GM18870 (cell line): ENCODE measurements around the gene TRA2A.
"Not testable (repeated sequence)": the region's sequence is repeated elsewhere in the genome, so short reads cannot be mapped to it uniquely, and the experiment has no call there.

Source experiments
- ATAC-seq: cut with Tn5 transposase; IDR thresholded peaks from one replicate; pipeline ENCODE4 v1.9.1; 2021; ENCODE audit warnings: moderate library complexity; ENCODE audit not compliant: unreplicated experiment

Gene TRA2A

GRCh38 chr7:23531794-23532489 is at the start of gene TRA2A:
Gene TRA2A, minus strand, starts transcription at chr7:23531981. Its CDS starts 157 bp downstream, at chr7:23531824.
- peak; percentile 63 for ATAC-seq

DNA sequence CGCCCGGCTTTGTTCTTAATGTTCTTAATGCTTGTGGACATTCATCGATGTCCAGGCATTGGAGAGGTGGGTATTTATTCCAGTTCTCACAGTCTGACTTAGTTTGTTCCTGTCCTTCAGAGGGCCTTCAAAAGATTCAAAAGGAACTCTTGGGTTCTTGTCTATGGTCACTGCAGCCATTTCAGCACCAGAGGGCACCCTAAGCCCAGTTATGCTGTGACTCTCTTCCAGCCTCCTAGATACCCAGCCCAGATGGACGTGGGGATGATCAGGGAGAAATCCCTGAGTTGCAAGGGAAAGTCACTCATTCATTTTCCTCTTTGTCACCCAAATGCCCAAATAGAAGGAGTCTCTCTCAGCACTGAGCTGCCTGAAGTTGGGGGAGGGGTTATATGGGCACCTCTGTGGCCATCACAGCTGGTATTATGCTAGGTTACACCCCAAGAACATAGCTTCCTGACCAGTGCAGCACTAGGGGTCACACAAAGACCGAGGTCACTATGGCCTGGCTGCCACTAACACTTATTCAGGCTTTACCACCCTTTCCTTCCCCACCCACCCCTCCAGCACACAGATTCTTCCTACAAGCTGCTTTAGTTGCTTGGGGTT is 38.9 kb upstream of the TRA2A start:
- peak; percentile 81 for ATAC-seq

DNA sequence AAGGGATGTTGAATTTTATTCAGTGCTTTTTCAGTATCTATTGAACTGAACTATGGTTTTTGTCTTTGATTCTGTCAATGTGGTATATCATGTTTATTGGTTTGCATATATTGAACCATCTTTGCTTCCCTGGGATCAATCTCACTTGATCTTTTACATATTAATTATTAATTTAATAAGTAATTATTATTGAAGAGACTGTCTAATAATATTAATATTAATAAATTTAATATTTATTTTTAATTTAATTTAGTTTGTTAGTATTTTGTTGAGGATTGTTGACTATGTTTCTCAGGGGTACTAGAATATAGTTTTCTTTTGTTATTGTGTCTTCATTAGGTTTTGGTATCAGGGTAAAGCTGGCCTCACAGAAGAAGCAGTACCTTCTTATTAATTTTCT is 26.5 kb upstream of the TRA2A start:
- no peak for ATAC-seq

GRCh38 chr7:23547662-23548061 is 15.9 kb upstream of the TRA2A start:
- ATAC-seq = no peak

DNA sequence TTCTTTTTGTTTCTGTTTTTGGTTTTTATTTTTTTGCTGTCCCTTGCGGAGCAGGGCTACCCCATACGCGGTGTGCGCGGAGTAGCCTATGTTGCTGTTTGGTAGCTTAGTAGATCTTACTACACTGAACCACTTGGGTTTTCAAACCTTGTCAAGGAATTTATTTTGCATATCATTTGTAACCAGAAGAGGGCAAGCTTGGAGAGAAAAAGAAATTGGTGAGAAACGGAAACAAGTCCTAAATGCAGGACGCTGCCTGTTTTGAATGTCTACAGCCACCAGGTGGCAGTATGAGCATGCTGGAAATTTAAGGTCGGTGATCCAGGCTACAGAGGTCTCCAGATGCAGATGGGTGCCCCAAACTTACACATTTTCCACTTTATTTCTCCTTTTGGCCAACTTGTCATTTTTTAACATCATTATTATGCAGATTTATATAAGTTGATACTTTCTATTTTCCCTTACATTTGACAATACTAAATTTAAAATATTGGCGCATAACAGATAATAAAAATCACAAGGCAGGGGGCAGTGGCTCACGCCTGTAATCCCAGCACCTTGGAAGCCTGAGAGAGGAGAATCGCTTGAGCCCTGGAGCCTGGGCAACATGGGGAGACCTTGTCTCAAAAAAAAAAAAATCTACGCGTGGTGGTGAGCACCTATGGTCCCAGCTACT is 15.3 kb upstream of the TRA2A start:
- peak; percentile 58 for ATAC-seq

DNA sequence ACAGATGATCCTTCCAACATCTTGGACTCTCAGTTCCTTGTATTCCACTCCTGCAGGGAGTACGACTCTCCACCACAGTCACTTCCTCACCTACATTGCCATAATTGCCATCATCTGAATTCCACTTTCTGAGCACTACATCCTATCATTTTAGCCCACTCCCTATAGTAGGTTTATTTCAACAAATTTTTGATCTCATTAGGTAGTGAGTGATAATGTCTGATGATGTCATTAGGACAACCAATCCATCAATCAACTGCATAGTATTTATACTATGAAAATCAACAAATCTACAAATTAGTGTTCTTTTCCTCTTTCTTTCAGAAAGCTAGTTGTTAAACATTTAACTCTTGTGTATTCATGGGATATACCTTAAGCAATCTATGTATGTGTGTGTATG is 13.7 kb upstream of the TRA2A start:
- no peak for ATAC-seq

DNA sequence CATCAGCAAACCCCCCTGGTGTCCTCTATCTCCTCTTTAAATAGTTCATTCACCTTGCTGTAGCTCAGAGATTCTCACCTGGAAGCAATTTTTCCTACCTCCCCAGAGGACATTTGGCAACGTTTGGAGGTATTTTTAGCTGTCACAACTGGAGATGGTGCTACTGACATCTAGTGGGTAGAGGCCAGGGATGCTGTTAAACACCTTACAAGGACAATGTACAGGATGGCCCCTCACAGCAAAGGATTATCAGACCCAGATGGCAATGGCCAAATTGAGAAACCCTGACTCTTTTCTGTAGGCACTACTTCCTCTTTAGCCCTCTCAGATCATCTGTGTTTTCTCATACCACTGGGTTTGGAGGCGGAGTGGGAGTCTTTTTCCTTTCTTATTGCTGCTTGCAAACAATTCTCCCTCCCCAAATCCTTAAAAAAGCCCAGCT is 13.2 kb upstream of the TRA2A start:
- ATAC-seq = peak; percentile 68

DNA sequence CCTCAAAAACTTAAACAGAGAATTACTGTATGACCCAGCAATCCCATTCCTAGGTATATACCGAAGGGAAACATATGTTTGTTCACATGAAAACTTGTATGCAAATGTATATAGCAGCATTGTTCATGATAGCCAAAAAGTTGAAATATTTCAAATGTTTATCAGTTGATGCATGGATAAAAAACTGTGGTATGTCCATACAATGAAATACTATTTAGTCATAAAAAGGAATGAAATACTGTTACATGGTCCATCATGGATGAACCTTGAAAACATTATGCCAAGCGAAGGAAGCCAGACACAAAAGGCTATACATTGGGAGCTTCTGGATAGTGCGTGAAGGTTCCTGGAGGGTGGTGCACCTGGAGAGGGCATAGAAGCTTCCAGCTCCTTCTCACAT is 11.0 kb upstream of the TRA2A start:
- ATAC-seq = no peak

GRCh38 chr7:23539494-23539907 is 7.7 kb upstream of the TRA2A start:
- ATAC-seq = no peak

- ATAC-seq = no peak
Observed at GRCh38 chr7:23538301-23538700, 6.5 kb upstream of the TRA2A start.

- ATAC-seq = no peak
Observed at GRCh38 chr7:23533238-23533604, 1.4 kb upstream of the TRA2A start.

DNA sequence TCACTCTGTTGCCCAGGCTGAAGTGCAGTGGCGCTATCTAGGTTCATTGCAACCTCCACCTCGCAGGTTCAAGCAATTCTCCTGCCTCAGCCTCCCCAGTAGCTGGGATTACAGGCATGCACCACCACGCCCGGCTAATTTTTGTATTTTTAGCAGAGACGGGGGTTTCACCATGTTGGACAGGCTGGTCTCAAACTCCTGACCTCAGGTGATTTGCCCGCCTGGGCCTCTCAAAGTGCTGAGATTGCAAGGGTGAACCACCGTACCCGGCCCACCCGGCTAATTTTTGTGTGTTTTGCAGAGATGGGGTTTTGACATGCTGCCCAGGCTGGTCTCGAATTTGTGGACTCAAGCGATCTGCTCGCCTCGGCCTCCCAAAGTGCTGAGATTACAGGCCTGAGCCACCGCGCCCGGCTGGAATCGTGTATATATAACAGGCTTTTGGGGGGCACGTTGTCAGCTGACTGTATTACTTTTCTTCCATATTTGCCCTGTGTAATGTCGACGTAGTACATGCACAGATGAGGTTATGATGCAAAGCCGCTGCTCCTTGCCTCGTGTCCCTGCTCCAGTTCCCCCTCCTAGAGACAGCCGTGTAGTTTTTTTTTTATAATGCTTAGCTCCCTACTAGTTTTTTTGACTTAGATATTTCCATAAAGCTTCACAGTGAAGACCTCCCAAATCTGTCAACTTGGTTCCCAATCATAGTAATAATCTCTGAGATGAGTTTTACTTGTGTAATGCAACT is 883 bp upstream of the TRA2A start:
- no peak for ATAC-seq

DNA sequence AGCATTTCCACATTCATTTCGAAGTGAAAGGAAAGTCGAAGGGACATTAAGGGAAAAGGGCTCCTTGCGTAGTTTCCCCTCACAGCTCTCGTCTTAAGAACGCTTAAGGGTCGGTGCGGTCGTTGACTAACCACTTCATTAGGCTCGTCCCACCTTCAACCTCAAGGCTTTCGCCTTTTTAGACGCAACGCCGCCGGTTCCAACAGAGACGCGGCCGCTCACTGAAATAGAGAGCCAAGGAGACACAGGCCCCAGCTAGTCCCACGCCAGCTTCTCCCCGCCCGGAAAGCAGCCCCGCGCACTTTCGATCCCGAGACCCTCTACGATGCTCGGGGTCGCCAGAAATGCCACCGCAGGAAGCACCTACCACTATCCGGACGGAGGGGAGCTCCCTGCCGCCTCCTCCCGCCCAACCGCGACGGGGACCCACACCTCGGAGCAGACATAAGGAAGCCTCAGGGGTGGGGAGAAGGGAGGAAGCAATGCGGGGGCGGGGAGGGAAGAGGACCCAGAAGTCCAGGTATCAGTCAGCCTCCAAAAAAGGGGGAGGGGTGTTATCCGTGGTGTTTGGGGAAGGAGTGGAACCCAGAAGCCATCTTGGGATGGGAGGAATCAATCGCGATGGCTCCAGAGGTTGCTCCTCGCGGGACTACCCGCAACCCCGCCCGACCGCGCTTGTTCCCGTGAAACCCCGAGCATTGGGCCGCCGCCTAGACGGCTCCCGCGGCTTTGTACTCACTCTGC is 559 bp downstream of the TRA2A start:
- peak; percentile 15 for ATAC-seq

GRCh38 chr7:23530405-23530804 is 1.4 kb downstream of the TRA2A start:
- ATAC-seq = peak; percentile 56

- no peak for ATAC-seq
Observed at GRCh38 chr7:23529262-23529859, 2.4 kb downstream of the TRA2A start.

GRCh38 chr7:23525611-23526010 is 6.2 kb downstream of the TRA2A start:
- not testable (repeated sequence) for ATAC-seq

GRCh38 chr7:23524473-23524872 is 7.3 kb downstream of the TRA2A start:
- ATAC-seq = no peak

DNA sequence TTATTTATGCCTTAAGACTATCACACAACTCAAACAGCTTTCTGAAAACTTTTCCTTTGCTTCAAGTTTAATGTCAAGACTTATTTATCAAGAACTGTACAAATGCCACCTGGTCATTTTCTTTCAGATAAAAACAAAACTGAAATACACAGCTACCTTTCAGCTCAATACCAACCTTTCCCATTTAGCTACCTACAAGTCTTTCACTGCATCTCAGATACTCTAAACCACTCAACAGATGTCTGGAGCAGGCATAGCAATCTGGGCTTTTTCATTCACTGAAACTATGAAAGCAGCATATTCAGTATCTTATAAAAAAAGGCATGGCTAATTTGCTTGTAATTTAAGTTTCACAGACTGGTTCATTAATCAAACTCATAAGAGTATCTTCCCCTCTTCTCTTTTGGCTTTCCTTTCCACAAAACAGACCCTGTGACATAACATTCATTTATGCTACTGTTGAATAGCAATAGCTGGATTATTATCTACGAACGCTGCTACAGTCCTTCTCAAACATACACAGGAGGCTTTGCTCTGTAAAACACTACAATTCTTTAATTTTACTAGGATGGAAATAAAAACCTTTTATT is 8.2 kb downstream of the TRA2A start:
- ATAC-seq = no peak

DNA sequence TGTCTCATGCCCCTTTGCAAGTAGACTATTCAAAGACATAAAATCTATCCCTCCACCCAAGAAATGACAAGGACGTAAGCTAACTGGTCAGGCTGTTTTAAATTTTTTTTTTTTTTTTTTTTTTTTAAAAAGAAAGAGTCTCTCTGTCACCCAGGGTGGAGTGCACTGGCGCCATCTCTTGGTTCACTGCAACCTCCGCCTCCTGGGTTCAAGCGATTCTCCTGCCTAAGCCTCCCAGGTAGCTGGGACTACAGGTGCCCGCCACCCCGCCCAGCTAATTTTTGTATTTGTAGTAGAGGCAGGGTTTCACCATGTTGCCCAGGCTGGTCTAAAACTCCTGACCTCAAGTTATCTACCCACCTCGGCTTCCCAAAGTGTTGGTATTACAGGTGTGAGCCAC is 11.2 kb downstream of the TRA2A start:
- no peak for ATAC-seq

GRCh38 chr7:23514755-23515154 is 17.0 kb downstream of the TRA2A start:
- no peak for ATAC-seq
